ENCODE results near the gene SLC22A15.
A peak's percentile ranks its signal among the peaks of the same experiment; 100 is the strongest.

Gene SLC22A15

DNA sequence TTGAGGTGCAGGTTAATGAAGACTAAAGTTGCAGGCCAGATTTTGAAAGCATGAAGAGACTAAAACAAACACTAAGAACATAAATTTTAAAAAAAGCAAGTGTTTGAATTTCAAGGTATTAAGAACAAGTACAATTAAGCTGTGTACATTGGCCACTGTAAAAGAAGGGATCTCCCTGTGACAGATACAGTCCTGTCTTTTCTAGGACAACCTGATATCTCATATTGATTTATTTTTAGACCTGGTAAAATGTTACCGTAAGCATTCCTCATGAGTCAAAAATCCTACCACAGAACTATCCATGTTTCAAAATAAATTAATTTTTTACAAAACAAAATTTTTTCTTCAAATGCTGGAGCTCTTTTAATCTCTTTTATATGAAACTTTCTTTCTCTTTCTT is 39.4 kb downstream of the SLC22A15 start:
- no peak for TF ChIP-seq MYC (IDR thresholded peaks at IDR 0.05; ENCODE audit: low read depth, low read length)
- H3K4me3 ChIP-seq (ENCODE audit: low read depth, low read length), result no peak overlapping the region
- no peak for DNase-seq (ENCODE audit: low read depth)

DNA sequence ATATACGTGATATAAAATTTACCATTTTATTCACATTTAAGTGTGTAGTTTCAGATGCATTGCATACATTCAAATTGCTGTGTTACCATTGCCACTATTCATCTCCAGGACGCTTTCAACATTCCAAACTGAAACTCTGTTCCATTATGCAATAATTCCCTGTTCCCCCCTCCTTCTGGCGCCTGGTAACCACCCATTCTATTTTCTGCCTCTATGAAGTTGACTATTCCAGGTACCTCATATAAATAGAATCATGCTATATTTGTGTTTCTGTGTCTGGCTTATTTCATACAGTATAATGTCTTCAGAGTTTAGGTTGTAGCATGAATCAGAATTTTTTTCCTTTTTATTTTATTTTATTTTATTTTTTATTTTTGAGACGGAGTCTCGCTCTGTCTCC is 41.7 kb downstream of the SLC22A15 start:
- no peak for DNase-seq (ENCODE audit: low read depth)
- TF ChIP-seq, protein P1, sequence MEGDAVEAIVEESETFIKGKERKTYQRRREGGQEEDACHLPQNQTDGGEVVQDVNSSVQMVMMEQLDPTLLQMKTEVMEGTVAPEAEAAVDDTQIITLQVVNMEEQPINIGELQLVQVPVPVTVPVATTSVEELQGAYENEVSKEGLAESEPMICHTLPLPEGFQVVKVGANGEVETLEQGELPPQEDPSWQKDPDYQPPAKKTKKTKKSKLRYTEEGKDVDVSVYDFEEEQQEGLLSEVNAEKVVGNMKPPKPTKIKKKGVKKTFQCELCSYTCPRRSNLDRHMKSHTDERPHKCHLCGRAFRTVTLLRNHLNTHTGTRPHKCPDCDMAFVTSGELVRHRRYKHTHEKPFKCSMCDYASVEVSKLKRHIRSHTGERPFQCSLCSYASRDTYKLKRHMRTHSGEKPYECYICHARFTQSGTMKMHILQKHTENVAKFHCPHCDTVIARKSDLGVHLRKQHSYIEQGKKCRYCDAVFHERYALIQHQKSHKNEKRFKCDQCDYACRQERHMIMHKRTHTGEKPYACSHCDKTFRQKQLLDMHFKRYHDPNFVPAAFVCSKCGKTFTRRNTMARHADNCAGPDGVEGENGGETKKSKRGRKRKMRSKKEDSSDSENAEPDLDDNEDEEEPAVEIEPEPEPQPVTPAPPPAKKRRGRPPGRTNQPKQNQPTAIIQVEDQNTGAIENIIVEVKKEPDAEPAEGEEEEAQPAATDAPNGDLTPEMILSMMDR (IDR thresholded peaks at IDR 0.05; ENCODE audit: low read depth, low read length), result no peak
- no peak for TF ChIP-seq POLR2A (IDR thresholded peaks at IDR 0.05; ENCODE audit: extremely low read depth, insufficient read length)
- TF ChIP-seq, protein P2, sequence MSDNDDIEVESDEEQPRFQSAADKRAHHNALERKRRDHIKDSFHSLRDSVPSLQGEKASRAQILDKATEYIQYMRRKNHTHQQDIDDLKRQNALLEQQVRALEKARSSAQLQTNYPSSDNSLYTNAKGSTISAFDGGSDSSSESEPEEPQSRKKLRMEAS (IDR thresholded peaks at IDR 0.05; ENCODE audit: low read depth, low read length), result no peak
- TF ChIP-seq MYC (IDR thresholded peaks at IDR 0.05; ENCODE audit: low read depth, low read length), result no peak
- no peak overlapping the region for H3K4me3 ChIP-seq (ENCODE audit: low read depth, low read length)

DNA sequence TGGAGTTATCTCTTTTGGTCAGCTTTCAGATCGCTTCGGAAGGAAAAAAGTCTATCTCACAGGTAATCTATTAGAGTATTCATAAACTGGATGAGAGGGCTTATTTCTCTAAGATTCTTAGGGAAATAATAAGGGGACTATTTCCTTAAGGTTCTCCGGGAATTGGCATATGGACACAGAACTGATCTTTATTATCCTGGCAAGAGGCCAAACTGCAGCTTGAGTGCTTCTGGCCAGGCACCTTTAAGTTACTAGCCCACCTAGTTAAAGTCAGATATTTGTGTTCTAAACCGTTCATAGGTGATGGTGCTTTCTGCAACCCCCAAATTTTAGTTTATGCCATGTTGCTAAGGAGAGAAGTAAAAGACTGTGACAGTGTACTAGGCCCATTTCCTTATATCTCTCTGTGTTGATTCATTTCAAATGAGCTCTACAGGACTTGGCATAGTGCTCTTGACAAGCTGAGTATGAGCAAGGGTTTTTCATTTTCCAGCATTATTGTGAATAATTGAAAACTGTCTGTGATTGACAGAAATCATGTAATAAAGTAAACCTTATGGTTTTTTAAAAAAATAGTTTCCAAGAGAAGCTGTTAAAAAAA is 43.4 kb downstream of the SLC22A15 start:
- TF ChIP-seq MYC (IDR thresholded peaks at IDR 0.05; ENCODE audit: low read depth, low read length) (no peak), POLR2A (IDR thresholded peaks at IDR 0.05; ENCODE audit: extremely low read depth, insufficient read length) (no peak)
- TF ChIP-seq, protein P2 (IDR thresholded peaks at IDR 0.05; ENCODE audit: low read depth, low read length), result no peak
- TF ChIP-seq, protein P1 (IDR thresholded peaks at IDR 0.05; ENCODE audit: low read depth, low read length), result no peak
- no peak for DNase-seq (ENCODE audit: low read depth)
- no peak overlapping the region for H3K4me3 ChIP-seq (ENCODE audit: low read depth, low read length)

DNA sequence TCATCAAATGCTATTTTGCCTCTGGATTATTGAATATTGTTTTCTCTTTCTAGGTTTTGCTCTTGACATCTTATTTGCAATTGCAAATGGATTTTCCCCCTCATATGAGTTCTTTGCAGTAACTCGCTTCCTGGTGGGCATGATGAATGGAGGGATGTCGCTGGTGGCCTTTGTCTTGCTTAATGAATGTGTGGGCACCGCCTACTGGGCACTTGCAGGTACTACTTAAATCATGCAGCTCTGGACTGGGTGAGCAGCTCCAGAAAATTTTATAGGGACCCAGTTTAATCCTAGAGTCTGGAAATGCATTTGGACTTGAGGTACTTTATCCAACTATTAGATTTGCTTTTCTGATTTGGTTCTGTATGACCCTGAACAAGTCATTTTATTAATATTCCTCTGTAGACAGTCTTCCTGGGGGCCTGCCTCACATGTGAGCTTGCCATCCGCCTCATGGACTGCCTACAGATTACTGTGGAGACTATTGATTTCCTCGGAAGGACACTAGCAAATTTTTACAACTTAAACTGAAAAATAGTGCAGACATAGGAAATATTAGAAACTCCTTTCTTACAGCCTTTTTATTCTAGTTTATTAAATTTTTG is 44.5 kb downstream of the SLC22A15 start:
- no peak overlapping the region for H3K4me3 ChIP-seq (ENCODE audit: low read depth, low read length)
- TF ChIP-seq, protein P1 (IDR thresholded peaks at IDR 0.05; ENCODE audit: low read depth, low read length), result peak; percentile 50
- no peak for TF ChIP-seq POLR2A (IDR thresholded peaks at IDR 0.05; ENCODE audit: extremely low read depth, insufficient read length)
- DNase-seq (ENCODE audit: low read depth), result peak; percentile 78

DNA sequence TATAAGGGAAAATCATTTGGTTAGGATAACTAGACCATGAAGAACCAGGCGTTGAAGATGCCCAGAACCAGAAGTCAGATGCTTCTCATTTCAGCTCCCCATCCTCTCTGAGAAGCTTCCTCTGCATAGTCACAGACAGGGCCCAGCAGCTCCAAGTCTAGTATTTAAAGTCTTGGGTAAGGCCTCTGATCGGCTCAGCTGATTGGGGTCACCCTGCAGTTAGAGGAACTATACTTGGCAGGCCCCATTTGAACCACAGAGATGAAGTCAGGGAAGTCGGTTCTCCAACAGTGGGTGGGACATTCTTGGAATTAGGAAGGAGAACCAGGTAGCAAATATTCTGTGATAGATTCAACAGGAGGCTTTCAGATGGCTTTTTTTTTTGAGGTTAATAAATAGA is 48.3 kb downstream of the SLC22A15 start:
- H3K4me3 ChIP-seq (ENCODE audit: low read depth, low read length), result no peak overlapping the region
- no peak for DNase-seq (ENCODE audit: low read depth)
- TF ChIP-seq, protein P2 (IDR thresholded peaks at IDR 0.05; ENCODE audit: low read depth, low read length), result no peak
- TF ChIP-seq MYC (IDR thresholded peaks at IDR 0.05; ENCODE audit: low read depth, low read length) (no peak), POLR2A (IDR thresholded peaks at IDR 0.05; ENCODE audit: extremely low read depth, insufficient read length) (no peak)
- TF ChIP-seq, protein P1 (IDR thresholded peaks at IDR 0.05; ENCODE audit: low read depth, low read length), result no peak

DNA sequence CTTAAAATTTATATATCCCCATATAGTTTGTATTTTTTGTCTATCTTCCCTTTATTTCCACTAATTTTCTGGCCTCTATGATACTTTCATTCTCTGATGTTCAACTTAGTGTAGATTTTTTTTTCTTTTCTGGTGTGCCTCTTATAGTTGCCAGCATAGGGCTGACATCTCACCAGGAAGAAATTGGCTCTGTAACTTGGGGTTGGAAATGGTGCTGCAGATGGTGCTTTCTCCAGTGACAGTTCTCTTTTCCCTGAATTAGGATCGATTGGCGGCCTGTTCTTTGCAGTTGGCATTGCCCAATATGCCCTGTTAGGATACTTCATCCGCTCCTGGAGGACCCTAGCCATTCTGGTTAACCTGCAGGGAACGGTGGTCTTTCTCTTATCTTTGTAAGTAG is 50.3 kb downstream of the SLC22A15 start:
- TF ChIP-seq, protein P2 (IDR thresholded peaks at IDR 0.05; ENCODE audit: low read depth, low read length), result no peak
- DNase-seq (ENCODE audit: low read depth), result no peak
- no peak overlapping the region for H3K4me3 ChIP-seq (ENCODE audit: low read depth, low read length)

DNA sequence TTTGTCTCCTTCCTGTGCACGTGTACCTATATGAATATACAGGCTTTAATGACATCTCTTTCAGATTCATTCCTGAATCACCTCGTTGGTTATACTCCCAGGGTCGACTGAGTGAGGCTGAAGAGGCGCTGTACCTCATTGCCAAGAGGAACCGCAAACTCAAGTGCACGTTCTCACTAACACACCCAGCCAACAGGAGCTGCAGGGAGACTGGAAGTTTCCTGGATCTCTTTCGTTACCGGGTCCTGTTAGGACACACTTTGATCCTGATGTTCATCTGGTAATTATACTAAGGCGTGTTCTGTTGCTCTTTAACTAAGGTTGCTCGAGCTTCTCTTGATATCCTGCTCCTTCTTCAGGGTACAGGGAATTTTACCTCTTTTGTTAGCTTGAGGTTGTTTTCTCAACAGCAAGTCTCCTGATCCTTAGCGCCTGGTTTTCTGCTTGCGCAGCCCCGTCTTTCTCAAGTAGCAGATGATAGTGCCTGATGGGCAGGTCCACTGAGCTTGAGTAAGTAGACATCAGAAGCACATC is 55.1 kb downstream of the SLC22A15 start:
- DNase-seq (ENCODE audit: low read depth), result no peak
- TF ChIP-seq, protein P1 (IDR thresholded peaks at IDR 0.05; ENCODE audit: low read depth, low read length), result no peak
- no peak for TF ChIP-seq POLR2A (IDR thresholded peaks at IDR 0.05; ENCODE audit: extremely low read depth, insufficient read length)
- no peak overlapping the region for H3K4me3 ChIP-seq (ENCODE audit: low read depth, low read length)
